ENCODE data around the gene SNX27. TPM values are rescaled to one million over a fixed set of nuclear protein-coding genes. Genes with fewer than 3 reads are reported as not detected.
"Not testable (repeated sequence)": the region's sequence is repeated elsewhere in the genome, so short reads cannot be mapped to it uniquely, and the experiment has no call there.

The SNX27 gene
- total RNA-seq, 6 donors from 2014 or later: 35.0 to 62.9 (median 51.9) TPM

DNA sequence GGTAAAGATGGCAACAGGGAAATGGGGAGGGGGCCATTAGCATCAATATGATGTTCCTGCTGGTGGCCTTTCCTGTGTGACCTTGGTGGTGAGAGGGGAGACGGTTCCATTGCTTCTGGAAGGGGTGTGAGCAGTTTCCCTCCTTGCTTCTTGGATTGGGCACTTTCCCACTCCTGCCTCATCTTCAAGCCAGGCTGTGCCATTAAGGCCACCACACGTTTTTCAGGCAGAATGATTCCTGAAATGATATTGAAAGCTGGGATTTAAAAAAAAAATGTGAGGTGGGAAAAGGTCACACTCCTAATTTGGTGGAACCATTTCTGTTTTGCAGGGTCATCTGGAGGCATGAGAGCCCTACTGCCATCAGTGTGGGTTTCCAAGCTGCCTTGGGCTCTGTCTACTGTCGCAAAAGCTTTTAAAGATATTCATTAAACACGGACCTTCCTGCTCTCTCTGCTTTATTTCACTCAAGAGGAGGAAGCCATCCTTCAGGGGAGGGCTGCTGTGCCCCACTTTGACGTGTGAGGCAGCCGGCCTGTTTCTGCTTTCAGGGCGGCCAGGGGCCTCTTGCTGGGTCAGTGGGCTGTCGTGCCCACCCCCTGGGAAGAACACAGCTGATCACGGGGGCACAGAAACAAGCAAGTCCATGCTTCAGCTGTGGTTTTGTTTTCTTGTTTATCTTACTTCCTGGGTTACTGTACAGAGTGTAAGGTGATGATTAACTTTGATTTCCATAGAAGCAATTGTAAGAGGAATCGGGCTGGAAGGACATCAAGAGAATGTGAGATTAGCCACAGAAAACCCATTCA, 117.5 kb downstream of the SNX27 start:
- Histone ChIP-seq H3K9me3 (no peaks in the 10 kb centered on the region), H3K36me3 (no peaks in the 10 kb centered on the region), H3K4me1 (no peaks in the 10 kb centered on the region), H3K27me3 (no peaks in the 10 kb centered on the region), H3K4me3 (no peak overlapping the region), H3K27ac (no peak overlapping the region)
- no peak for ATAC-seq (ENCODE audit: low FRiP score in 2 of 2)
- WGBS, 2 donors: 58 to 59% methylated on average over 10 of the region's 10 CpGs
- DNase-seq: no peak
- TF ChIP-seq, protein P1, sequence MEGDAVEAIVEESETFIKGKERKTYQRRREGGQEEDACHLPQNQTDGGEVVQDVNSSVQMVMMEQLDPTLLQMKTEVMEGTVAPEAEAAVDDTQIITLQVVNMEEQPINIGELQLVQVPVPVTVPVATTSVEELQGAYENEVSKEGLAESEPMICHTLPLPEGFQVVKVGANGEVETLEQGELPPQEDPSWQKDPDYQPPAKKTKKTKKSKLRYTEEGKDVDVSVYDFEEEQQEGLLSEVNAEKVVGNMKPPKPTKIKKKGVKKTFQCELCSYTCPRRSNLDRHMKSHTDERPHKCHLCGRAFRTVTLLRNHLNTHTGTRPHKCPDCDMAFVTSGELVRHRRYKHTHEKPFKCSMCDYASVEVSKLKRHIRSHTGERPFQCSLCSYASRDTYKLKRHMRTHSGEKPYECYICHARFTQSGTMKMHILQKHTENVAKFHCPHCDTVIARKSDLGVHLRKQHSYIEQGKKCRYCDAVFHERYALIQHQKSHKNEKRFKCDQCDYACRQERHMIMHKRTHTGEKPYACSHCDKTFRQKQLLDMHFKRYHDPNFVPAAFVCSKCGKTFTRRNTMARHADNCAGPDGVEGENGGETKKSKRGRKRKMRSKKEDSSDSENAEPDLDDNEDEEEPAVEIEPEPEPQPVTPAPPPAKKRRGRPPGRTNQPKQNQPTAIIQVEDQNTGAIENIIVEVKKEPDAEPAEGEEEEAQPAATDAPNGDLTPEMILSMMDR (IDR thresholded peaks at IDR 0.05): no peak

DNA sequence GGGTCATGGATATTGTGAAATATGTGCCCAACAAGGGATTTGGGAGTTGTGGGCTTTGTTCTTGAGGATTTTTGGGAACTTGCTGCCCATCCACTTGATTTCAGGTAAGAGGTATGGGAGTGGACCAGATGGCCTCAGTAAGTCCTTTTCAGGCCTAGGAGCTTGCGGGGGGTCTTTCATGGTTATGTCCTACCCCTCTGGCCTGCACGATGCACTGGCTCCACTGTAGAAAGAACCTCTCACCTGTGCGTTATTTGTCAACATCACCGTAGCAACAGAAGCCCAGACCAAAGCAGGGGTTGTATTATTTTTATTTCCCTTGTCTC, 118.1 kb downstream of the SNX27 start:
- Histone ChIP-seq H3K36me3 (no peaks in the 10 kb centered on the region), H3K4me3 (no peak overlapping the region), H3K27ac (no peak overlapping the region), H3K9me3 (no peaks in the 10 kb centered on the region), H3K27me3 (no peaks in the 10 kb centered on the region), H3K4me1 (no peaks in the 10 kb centered on the region)
- ATAC-seq (ENCODE audit: low FRiP score in 2 of 2) (no peak), DNase-seq (no peak)
- TF ChIP-seq EP300 (IDR thresholded peaks at IDR 0.05) (no peak), POLR2AphosphoS5 (IDR thresholded peaks at IDR 0.05) (no peak), POLR2A (IDR thresholded peaks at IDR 0.05) (no peak)
- WGBS, 2 donors: 71 to 80% methylated on average over 4 of the region's 4 CpGs

DNA sequence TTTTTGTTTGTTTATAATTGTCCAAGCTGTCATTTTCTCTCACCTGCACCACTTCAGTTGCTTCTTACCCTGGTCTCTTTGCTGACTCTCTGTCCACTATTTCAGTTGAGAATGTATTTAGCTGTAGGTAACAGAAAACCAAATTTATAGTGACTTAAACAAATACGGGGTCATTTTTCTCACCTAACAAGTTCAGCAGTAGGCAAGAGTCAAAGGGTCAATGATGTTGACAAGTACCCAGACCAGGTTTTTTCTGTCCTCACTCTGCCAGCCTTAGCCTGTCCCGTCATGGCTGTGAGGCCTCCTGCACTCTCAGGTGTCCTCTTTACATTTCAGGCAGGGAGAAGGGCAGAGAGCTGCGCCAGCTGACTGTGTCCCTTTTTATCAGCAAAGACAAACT, 121.3 kb downstream of the SNX27 start:
- H3K27me3 ChIP-seq: no peaks in the 10 kb centered on the region
- no peak for ATAC-seq (ENCODE audit: low FRiP score in 2 of 2)
- TF ChIP-seq POLR2AphosphoS5 (IDR thresholded peaks at IDR 0.05): no peak
- no peak for TF ChIP-seq POLR2A (IDR thresholded peaks at IDR 0.05)
- TF ChIP-seq EP300 (IDR thresholded peaks at IDR 0.05): no peak
- TF ChIP-seq, protein P1 (IDR thresholded peaks at IDR 0.05): no peak
- H3K27ac ChIP-seq: no peak overlapping the region
- 63 to 66% methylated on average over 3 of the region's 3 CpGs for WGBS, 2 donors
- H3K4me1 ChIP-seq: no peaks in the 10 kb centered on the region
- no peaks in the 10 kb centered on the region for H3K36me3 ChIP-seq
- H3K9me3 ChIP-seq: peaks cover 0 to 11% (median 0%) of the 10 kb centered on the region in 4 donors
- no peak for DNase-seq
- no peak overlapping the region for H3K4me3 ChIP-seq

DNA sequence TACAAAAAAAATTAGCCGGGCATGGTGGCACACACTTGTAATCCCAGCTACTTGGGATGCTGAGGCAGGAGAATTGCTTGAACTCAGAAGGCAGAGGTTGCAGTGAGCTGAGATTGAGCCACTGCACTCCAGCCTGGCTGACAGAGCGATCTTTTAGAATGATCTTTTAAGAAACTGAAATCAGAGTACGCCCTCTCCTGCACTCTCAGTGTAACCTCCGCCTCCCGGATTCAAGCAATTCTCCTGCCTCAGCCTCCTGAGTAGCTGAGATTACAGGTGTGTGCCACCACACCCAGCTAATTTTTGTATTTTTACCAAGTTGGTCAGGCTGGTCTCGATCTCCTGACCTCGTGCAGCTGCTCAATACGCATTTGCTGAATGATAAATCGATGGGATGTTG, 122.1 kb downstream of the SNX27 start:
- H3K27me3 ChIP-seq; H3K27ac ChIP-seq; H3K36me3 ChIP-seq; DNase-seq; H3K4me3 ChIP-seq; ATAC-seq (ENCODE audit: low FRiP score in 2 of 2); H3K4me1 ChIP-seq: not testable (repeated sequence)
- 89 to 94% methylated on average over 9 of the region's 9 CpGs for WGBS, 2 donors
- peaks cover 0 to 11% (median 0%) of the 10 kb centered on the region in 4 donors for H3K9me3 ChIP-seq

DNA sequence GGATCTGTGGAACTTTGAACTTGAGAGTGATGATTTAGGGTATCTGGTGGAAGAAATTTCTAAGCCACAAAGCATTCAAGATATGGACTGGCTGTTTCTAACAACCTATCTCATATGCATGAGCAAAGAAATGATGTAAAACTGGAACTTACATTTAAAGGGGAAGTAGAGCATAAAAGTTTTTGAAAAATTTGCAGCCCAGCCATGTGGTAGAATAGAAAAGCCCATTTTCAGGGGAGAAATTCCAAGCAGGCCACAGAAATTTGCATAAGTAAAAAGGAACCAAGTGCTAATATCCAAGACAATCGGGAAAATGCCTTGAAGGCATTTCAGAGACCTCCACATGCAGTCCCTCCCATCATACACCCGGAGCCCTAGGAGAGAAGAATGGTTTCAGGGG, 125.2 kb downstream of the SNX27 start:
- no peak overlapping the region for H3K27ac ChIP-seq
- H3K4me1 ChIP-seq: no peaks in the 10 kb centered on the region
- no peaks in the 10 kb centered on the region for H3K36me3 ChIP-seq
- peaks cover 0 to 11% (median 0%) of the 10 kb centered on the region in 4 donors for H3K9me3 ChIP-seq
- no peaks in the 10 kb centered on the region for H3K27me3 ChIP-seq
- 84 to 88% methylated on average over 2 of the region's 2 CpGs for WGBS, 2 donors
- TF ChIP-seq, protein P1 (IDR thresholded peaks at IDR 0.05): no peak
- no peak for TF ChIP-seq POLR2AphosphoS5 (IDR thresholded peaks at IDR 0.05)
- TF ChIP-seq EP300 (IDR thresholded peaks at IDR 0.05): no peak
- TF ChIP-seq POLR2A (IDR thresholded peaks at IDR 0.05): no peak
- no peak for DNase-seq
- no peak overlapping the region for H3K4me3 ChIP-seq
- ATAC-seq (ENCODE audit: low FRiP score in 2 of 2): no peak

DNA sequence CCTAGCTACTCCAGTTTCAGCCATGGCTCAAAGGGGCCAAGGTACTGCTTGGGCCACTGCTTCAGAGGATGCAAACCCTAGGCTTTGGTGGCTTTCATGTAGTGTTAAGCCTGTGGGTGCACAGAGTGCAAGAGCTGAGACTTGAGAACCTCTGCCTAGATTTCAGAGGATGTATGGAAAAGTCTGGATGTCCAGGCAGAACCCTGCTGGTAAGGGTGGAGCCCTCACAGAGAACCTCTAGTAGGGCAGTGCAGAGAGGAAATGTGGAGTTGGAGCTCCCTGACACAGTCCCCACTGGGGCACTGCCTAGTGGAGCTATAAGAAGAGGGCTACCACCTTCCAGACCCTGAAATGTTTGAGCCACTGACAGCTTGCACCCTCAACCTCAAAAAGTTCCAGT, 125.6 kb downstream of the SNX27 start:
- Histone ChIP-seq H3K4me3 (no peak overlapping the region), H3K36me3 (no peaks in the 10 kb centered on the region), H3K4me1 (no peaks in the 10 kb centered on the region), H3K27me3 (no peaks in the 10 kb centered on the region), H3K27ac (no peak overlapping the region), H3K9me3 (peaks cover 0 to 11% (median 0%) of the 10 kb centered on the region in 4 donors)
- DNase-seq: no peak
- TF ChIP-seq, protein P1 (IDR thresholded peaks at IDR 0.05): no peak
- no peak for TF ChIP-seq POLR2AphosphoS5 (IDR thresholded peaks at IDR 0.05)
- no peak for TF ChIP-seq EP300 (IDR thresholded peaks at IDR 0.05)
- TF ChIP-seq POLR2A (IDR thresholded peaks at IDR 0.05): no peak
- ATAC-seq (ENCODE audit: low FRiP score in 2 of 2): no peak
